Spleen (tissue), 7 donors: Measurements from ENCODE around the gene EFCAB8.

Source experiments
- CTCF ChIP-seq, 11 experiments: fragments of 200-600 bp in 7 of 11; fragments of 450-650 bp in 4 of 11; sonication (generic) in 4 of 11; IDR thresholded peaks in 8 of 11; conservative IDR thresholded peaks in 3 of 11; 1 replicate in 7 of 11; 2 replicates in 4 of 11; pipeline versions ENCODE4 v1.4.0 to v1.8.0; 2016 to 2021; ENCODE audit warnings: antibody characterized with exemption in 11 of 11, inconsistent platforms in 4 of 11, mild to moderate bottlenecking in 1 of 11
- POLR2A ChIP-seq, 3 donors: fragments of 450-650 bp; IDR thresholded peaks; one replicate each; pipeline ENCODE4 v1.5.1; 2017; ENCODE audit warnings: antibody characterized with exemption in 3 of 3, mild to moderate bottlenecking in 1 of 3
- POLR2AphosphoS5 ChIP-seq, 3 donors: sonication (generic); formaldehyde crosslinking; IDR thresholded peaks; one replicate each; pipeline ENCODE4 v1.5.1; 2017; ENCODE audit warnings: antibody characterized with exemption in 3 of 3
- donor health status: DM: no; HTN: no; CAD: no; lungs with moderate emphysema.
- donor health status: DM: no; HTN: no; CAD: no.
- donor health status: DM: no; HTN: no; CAD: no.

GRCh38 chr20:32809907-32810306 lies 48.8 kb upstream of the EFCAB8 start:
- TF ChIP-seq CTCF (IDR thresholded peaks at IDR 0.05 in 8 of 11, conservative IDR thresholded peaks at IDR 0.05 in 3 of 11) (no peak), POLR2AphosphoS5 (IDR thresholded peaks at IDR 0.05) (no peak), POLR2A (IDR thresholded peaks at IDR 0.05) (no peak)
